HFF-Myc (cell line): ENCODE results near the gene PPTC7.

Experiments used
- DNase-seq: peaks from one replicate; pipeline ENCODE4 v3.0.0-alpha.2; 2011; ENCODE audit warnings: low read depth; ENCODE audit errors: extremely low read depth
- H3K4me3 ChIP-seq: replicated peaks from 2 replicates; pipeline ENCODE4 v1.5.1; 2011; ENCODE audit warnings: low read depth, mild to moderate bottlenecking, control low read depth, low read length
- CTCF ChIP-seq: IDR thresholded peaks from 2 replicates; pipeline ENCODE4 v1.5.1; 2012; ENCODE audit warnings: mild to moderate bottlenecking, low read depth, low read length, control low read depth; ENCODE audit errors: missing control alignments

PPTC7 gene

GRCh38 chr12:110540048-110540447, 43.1 kb downstream of the PPTC7 start:
- no peak for DNase-seq
- TF ChIP-seq CTCF: no peak
- no peak overlapping the region for H3K4me3 ChIP-seq

- no peak for DNase-seq
- H3K4me3 ChIP-seq: no peak overlapping the region
- TF ChIP-seq CTCF: no peak
Observed at GRCh38 chr12:110538869-110539622, 44.1 kb downstream of the PPTC7 start.

- no peak for TF ChIP-seq CTCF
- no peak for DNase-seq
- H3K4me3 ChIP-seq: no peak overlapping the region
Observed at GRCh38 chr12:110537605-110538409, 45.3 kb downstream of the PPTC7 start.

- no peak overlapping the region for H3K4me3 ChIP-seq
- no peak for DNase-seq
- no peak for TF ChIP-seq CTCF
Observed at GRCh38 chr12:110536834-110537604, 46.1 kb downstream of the PPTC7 start.

- no peak for TF ChIP-seq CTCF
- no peak overlapping the region for H3K4me3 ChIP-seq
- DNase-seq: no peak
Observed at GRCh38 chr12:110534811-110535210, 48.3 kb downstream of the PPTC7 start.

GRCh38 chr12:110533607-110534006, 49.5 kb downstream of the PPTC7 start:
- H3K4me3 ChIP-seq: no peak overlapping the region
- TF ChIP-seq CTCF: no peak
- no peak for DNase-seq
